Transverse colon (tissue), 4 donors: ENCODE measurements around the gene GOLGA6L2. TPM values are rescaled to one million over a fixed set of nuclear protein-coding genes. Genes with fewer than 3 reads are reported as not detected.

Source experiments
- DNase-seq: peaks from one replicate; pipeline ENCODE4 v3.0.0-alpha.2; 2019
- H3K27ac ChIP-seq, 4 donors: fragments of 200-600 bp; sonication (generic); 2 replicates each; pipeline ENCODE4 v1.5.1; 2016 to 2018; ENCODE audit warnings: inconsistent platforms in 4 of 4
- H3K27me3 ChIP-seq: fragments of 200-600 bp; sonication (generic); 2 replicates; pipeline ENCODE4 v1.5.1; 2017; ENCODE audit warnings: inconsistent platforms
- H3K36me3 ChIP-seq, 4 donors: fragments of 200-600 bp; sonication (generic); 2 replicates each; pipeline ENCODE4 v1.5.1; 2017 to 2019; ENCODE audit warnings: inconsistent platforms in 4 of 4
- H3K4me1 ChIP-seq, 4 donors: fragments of 200-600 bp; sonication (generic); 2 replicates each; pipeline ENCODE4 v1.5.1; 2017 to 2020; ENCODE audit warnings: inconsistent platforms in 4 of 4
- H3K4me3 ChIP-seq, 4 donors: fragments of 200-600 bp; sonication (generic); 1 replicate in 1 of 4; 2 replicates in 3 of 4; pipeline versions ENCODE4 v1.5.1 to v1.6.1; 2017 to 2019; ENCODE audit warnings: inconsistent platforms in 4 of 4
- H3K9me3 ChIP-seq, 2 donors: fragments of 200-600 bp; sonication (generic); 2 replicates each; pipeline ENCODE4 v1.5.1; 2017 to 2019; ENCODE audit warnings: inconsistent platforms in 2 of 2
- EP300 ChIP-seq: sonication (generic); formaldehyde crosslinking; IDR thresholded peaks from one replicate; pipeline ENCODE4 v1.6.1; 2017; ENCODE audit warnings: antibody characterized with exemption, low read depth
- POLR2A ChIP-seq: fragments of 450-650 bp; IDR thresholded peaks from one replicate; pipeline ENCODE4 v1.6.1; 2016; ENCODE audit warnings: antibody characterized with exemption, mild to moderate bottlenecking, moderate library complexity
- POLR2AphosphoS5 ChIP-seq, 3 donors: sonication (generic); formaldehyde crosslinking; IDR thresholded peaks; one replicate each; pipeline ENCODE4 v1.6.1; 2016; ENCODE audit warnings: antibody characterized with exemption in 3 of 3
- WGBS, 2 donors: methylation state at CpG; one replicate each; pipeline ENCODE4 v1.1.5; 2018; ENCODE audit warnings: low coverage in 1 of 2; 5-methylcytosine and 5-hydroxymethylcytosine counted together
- in situ Hi-C, 4 donors: fragments of 200-750 bp; cut with MboI; loops; one replicate each; pipeline versions ENCODE4 v1.15.0 to v1.15.1; 2017; ENCODE audit warnings: low sequenced_read_pairs in 3 of 4, low pct_ligation_motif_present in 1 of 4, low pct_unique_long_range_greater_than_20kb in 1 of 4
- intact Hi-C: fragments of 100-400 bp; cut with DNase I; formaldehyde crosslinking; loops from one replicate; pipeline ENCODE4 v1.15.1; 2023; ENCODE audit warnings: low total_unique reads
- total RNA-seq, 4 donors: library from RNA; depleted of rRNA; stranded (reverse); fragments of >200 nt; gene quantifications; one replicate each; pipeline ENCODE4 v1.1.0, GENCODE V29; 2016
- TF ChIP-seq, protein P1 (sequence below), 5 experiments: fragments of 200-600 bp in 3 of 5; fragments of 450-650 bp in 2 of 5; sonication (generic) in 3 of 5; IDR thresholded peaks; 1 replicate in 2 of 5; 2 replicates in 3 of 5; pipeline ENCODE4 v1.5.1; 2016 to 2017; ENCODE audit warnings: antibody characterized with exemption in 5 of 5, inconsistent platforms in 3 of 5, mild to moderate bottlenecking in 2 of 5, moderate library complexity in 1 of 5

The GOLGA6L2 gene
- total RNA-seq, 4 donors from 2014 or later: not detected

GRCh38 chr15:23457890-23458289, 10.8 kb upstream of the GOLGA6L2 start:
- Histone ChIP-seq H3K4me1 (no peaks in the 10 kb centered on the region), H3K9me3 (no peaks in the 10 kb centered on the region), H3K27me3 (no peaks in the 10 kb centered on the region), H3K27ac (no peak overlapping the region), H3K4me3 (no peak overlapping the region), H3K36me3 (no peaks in the 10 kb centered on the region)
- intact Hi-C loops: no loop called here
- 77 to 84% methylated on average over 5 of the region's 5 CpGs for WGBS, 2 donors
- DNase-seq: no peak
- TF ChIP-seq POLR2A (no peak), EP300 (no peak), POLR2AphosphoS5 (IDR thresholded peaks at IDR 0.05) (no peak)
- TF ChIP-seq, protein P1, sequence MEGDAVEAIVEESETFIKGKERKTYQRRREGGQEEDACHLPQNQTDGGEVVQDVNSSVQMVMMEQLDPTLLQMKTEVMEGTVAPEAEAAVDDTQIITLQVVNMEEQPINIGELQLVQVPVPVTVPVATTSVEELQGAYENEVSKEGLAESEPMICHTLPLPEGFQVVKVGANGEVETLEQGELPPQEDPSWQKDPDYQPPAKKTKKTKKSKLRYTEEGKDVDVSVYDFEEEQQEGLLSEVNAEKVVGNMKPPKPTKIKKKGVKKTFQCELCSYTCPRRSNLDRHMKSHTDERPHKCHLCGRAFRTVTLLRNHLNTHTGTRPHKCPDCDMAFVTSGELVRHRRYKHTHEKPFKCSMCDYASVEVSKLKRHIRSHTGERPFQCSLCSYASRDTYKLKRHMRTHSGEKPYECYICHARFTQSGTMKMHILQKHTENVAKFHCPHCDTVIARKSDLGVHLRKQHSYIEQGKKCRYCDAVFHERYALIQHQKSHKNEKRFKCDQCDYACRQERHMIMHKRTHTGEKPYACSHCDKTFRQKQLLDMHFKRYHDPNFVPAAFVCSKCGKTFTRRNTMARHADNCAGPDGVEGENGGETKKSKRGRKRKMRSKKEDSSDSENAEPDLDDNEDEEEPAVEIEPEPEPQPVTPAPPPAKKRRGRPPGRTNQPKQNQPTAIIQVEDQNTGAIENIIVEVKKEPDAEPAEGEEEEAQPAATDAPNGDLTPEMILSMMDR (IDR thresholded peaks at IDR 0.05): no peak
- in situ Hi-C loops: no loop called here

DNA sequence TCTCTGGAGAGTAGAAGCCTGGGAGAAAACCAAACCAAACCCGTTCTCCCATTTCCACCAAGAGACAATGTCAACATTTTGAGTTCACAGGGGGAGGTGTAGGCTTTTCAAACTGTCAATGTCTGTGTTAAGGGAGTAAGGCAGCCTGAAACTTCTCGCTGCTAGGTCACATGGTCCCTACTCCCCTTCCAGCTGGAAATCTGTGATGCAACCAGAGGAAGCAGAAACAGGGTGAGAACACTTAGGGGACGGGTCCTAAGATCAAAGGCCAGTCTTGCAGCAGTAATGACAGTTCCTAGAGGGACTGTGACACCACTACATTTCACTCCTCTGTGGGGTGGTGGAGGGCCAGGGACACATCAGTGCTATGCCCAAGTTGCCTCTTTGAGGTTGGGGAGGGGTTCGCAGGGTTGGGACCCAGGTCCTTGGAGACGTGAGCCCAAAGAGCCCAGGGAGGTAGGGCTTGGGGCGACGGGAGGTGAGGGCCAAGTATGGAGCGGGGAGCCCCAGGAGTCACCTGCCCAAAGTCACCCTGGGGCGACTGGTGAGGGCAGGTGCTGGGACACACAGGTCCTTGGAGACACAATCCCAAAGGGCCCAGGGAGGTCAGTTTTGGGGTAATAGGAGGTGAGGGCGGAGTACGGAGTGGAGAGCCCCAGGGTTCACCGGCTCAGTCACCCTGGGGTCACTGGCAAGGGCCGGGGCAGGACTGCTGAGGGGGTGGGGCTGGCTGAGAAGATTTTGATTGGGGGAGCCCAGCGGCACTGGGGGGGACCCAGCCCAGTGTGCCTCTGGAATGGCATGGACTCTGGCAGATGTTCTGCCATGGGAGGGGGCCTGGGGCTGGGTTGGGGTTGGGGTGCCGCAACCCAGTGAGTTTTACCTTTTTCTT, 582 bp downstream of the GOLGA6L2 start:
- TF ChIP-seq POLR2AphosphoS5 (IDR thresholded peaks at IDR 0.05) (no peak), EP300 (no peak), POLR2A (no peak)
- TF ChIP-seq, protein P1 (IDR thresholded peaks at IDR 0.05): no peak
- Histone ChIP-seq H3K27me3 (peaks cover under 1% of the 10 kb centered on the region), H3K9me3 (no peaks in the 10 kb centered on the region), H3K36me3 (no peaks in the 10 kb centered on the region), H3K4me3 (no peak overlapping the region), H3K27ac (no peak overlapping the region), H3K4me1 (no peaks in the 10 kb centered on the region)
- 60 to 90% methylated on average over 1 to 15 of the region's 15 CpGs for WGBS, 2 donors
- intact Hi-C loops (no loop called here), in situ Hi-C loops (no loop called here)
- no peak for DNase-seq

DNA sequence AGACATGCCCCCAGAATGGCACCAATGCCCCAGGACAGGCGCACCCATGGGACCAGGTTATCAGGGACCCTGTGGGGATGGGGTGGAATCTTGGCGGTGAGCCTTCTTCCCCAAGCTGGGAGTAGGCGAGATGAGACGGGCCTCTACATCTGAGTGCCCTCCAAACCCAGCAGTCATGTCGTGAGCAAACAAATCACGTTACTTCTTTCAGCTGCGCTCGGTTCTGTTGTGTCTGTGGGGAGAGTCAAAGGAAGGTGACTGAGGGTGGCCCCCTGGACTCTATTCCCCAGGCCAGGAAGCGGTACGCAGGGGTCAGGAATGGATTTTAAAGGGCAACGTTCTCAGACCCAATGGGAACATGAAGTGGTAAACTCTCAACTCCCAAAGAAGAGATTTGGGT, 2.8 kb downstream of the GOLGA6L2 start:
- DNase-seq: no peak
- Histone ChIP-seq H3K4me1 (peaks cover 0 to 3% (median 2%) of the 10 kb centered on the region in 4 donors), H3K27me3 (peaks cover 4% of the 10 kb centered on the region), H3K36me3 (no peaks in the 10 kb centered on the region), H3K27ac (no peak overlapping the region), H3K9me3 (no peaks in the 10 kb centered on the region), H3K4me3 (no peak overlapping the region)
- 68 to 76% methylated on average over 3 to 11 of the region's 11 CpGs for WGBS, 2 donors
- in situ Hi-C loops (no loop called here), intact Hi-C loops (no loop called here)
- TF ChIP-seq, protein P1 (IDR thresholded peaks at IDR 0.05): no peak
- TF ChIP-seq EP300 (no peak), POLR2A (no peak), POLR2AphosphoS5 (IDR thresholded peaks at IDR 0.05) (no peak)

GRCh38 chr15:23441204-23441603, 5.8 kb downstream of the GOLGA6L2 start:
- Histone ChIP-seq H3K36me3 (no peaks in the 10 kb centered on the region), H3K27me3 (peaks cover 4% of the 10 kb centered on the region), H3K27ac (no peak overlapping the region), H3K9me3 (no peaks in the 10 kb centered on the region), H3K4me1 (peaks cover 0 to 17% (median 7%) of the 10 kb centered on the region in 4 donors), H3K4me3 (no peak overlapping the region)
- DNase-seq: no peak
- TF ChIP-seq EP300 (no peak), POLR2AphosphoS5 (IDR thresholded peaks at IDR 0.05) (no peak), POLR2A (no peak)
- TF ChIP-seq, protein P1 (IDR thresholded peaks at IDR 0.05): no peak
- in situ Hi-C loops: no loop called here
- intact Hi-C loops: no loop called here
- 85 to 86% methylated on average over 13 of the region's 13 CpGs for WGBS, 2 donors
